H1 (cell line): ENCODE measurements around the gene PRKAB1. TPM values are rescaled to one million over a fixed set of nuclear protein-coding genes. Genes with fewer than 3 reads are reported as not detected.

Experiments used
- BACH1 ChIP-seq: IDR thresholded peaks from 2 replicates; pipeline ENCODE4 v1.6.1; 2012; ENCODE audit warnings: low read length, improper control_type of control experiment
- BCL11A ChIP-seq, 2 experiments: IDR thresholded peaks; one replicate each; pipeline ENCODE4 v1.6.1; 2011; ENCODE audit warnings: low read depth in 2 of 2, low read length in 2 of 2, mild to moderate bottlenecking in 2 of 2
- GTF2F1 ChIP-seq: IDR thresholded peaks from 2 replicates; pipeline ENCODE4 v1.6.1; 2012; ENCODE audit warnings: low read depth, low read length, improper control_type of control experiment, borderline replicate concordance
- RAD21 ChIP-seq, 2 experiments: IDR thresholded peaks in 1 of 2; conservative IDR thresholded peaks in 1 of 2; 2 replicates each; pipeline ENCODE4 v1.6.1; 2011; ENCODE audit warnings: low read depth in 2 of 2, low read length in 2 of 2, improper control_type of control experiment in 1 of 2, inconsistent platforms in 1 of 2, mild to moderate bottlenecking in 1 of 2, moderate library complexity in 1 of 2
- RFX5 ChIP-seq: IDR thresholded peaks from 2 replicates; pipeline ENCODE4 v1.6.1; 2011; ENCODE audit warnings: low read depth, low read length, improper control_type of control experiment, borderline replicate concordance
- SIRT6 ChIP-seq: IDR thresholded peaks from one replicate; pipeline ENCODE4 v1.7.1; 2012; ENCODE audit warnings: low read length, inconsistent platforms
- polyA plus RNA-seq, 7 experiments: library from polyadenylated mRNA; depleted of rRNA in 3 of 7; stranded (reverse) in 5 of 7; unstranded in 2 of 7; fragments of >200 nt in 5 of 7; fragments of 200-250 nt in 2 of 7; gene quantifications; 1 replicate in 5 of 7; 2 replicates in 1 of 7; 4 replicates in 1 of 7; pipeline versions ENCODE4 v1.2.1 to v1.2.3, GENCODE V29; 2011 to 2013; ENCODE audit warnings: missing spikeins in 2 of 7, mixed read lengths in 2 of 7
- total RNA-seq: library from RNA; stranded (reverse); fragmentation: NEBNext Ultra II Directional; extraction: Animal tissue kit (Norgen Biotek cat#: 25700); gene quantifications from 2 replicates; pipeline ENCODE4 v1.2.1, GENCODE V29; 2021
- TF ChIP-seq, protein P1 (sequence below): fragments of 300-600 bp; sonication (generic); IDR thresholded peaks from 2 replicates; pipeline ENCODE4 v1.7.1; 2012; ENCODE audit warnings: low read length, moderate library complexity, mild to moderate bottlenecking, inconsistent platforms; ENCODE audit not compliant: insufficient replicate concordance

The PRKAB1 gene
- total and polyA plus RNA-seq, 2 of the 8 experiments (the other 6 are each of a cell fraction or from before 2014, with no cell fraction given), result 24.0 to 32.1 TPM

DNA sequence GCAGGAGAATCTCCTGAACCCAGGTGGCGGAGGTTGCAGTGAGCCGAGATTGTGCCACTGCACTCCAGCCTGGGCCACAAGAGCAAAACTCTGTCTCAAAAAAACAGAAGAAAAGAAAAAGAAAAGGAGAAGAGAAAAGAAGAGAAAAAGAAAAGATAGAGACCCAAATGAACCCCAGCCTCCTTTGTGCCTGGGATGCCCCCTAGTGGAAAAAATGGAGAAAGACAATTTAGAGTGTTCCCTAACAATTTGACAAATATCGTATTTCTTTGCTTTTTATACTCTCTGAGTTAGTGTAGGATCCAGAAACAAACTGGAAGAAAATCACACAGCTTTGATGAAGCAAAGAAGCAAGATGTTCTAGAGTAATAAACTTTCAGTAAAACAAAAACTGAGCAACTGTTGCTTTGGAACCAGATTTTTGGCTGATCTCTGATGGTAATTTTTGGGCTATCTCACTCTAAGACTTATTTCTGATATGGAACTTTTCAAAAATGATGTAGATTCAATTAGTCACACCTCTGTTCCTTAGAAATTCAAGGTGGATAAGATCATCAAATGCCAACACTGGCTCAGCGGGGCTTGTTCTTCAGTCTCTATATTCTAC is 18.6 kb upstream of the PRKAB1 start (continued):
- TF ChIP-seq SIRT6 (no peak), RFX5 (no peak), BACH1 (no peak), RAD21 (IDR thresholded peaks at IDR 0.05 in 1 of 2, conservative IDR thresholded peaks at IDR 0.05 in 1 of 2; ENCODE audit: low read depth in 2 of 2, low read length in 2 of 2) (peak; percentile 72), GTF2F1 (no peak), BCL11A (IDR thresholded peaks at IDR 0.05; ENCODE audit: low read depth in 2 of 2, low read length in 2 of 2) (no peak)
- TF ChIP-seq, protein P1, sequence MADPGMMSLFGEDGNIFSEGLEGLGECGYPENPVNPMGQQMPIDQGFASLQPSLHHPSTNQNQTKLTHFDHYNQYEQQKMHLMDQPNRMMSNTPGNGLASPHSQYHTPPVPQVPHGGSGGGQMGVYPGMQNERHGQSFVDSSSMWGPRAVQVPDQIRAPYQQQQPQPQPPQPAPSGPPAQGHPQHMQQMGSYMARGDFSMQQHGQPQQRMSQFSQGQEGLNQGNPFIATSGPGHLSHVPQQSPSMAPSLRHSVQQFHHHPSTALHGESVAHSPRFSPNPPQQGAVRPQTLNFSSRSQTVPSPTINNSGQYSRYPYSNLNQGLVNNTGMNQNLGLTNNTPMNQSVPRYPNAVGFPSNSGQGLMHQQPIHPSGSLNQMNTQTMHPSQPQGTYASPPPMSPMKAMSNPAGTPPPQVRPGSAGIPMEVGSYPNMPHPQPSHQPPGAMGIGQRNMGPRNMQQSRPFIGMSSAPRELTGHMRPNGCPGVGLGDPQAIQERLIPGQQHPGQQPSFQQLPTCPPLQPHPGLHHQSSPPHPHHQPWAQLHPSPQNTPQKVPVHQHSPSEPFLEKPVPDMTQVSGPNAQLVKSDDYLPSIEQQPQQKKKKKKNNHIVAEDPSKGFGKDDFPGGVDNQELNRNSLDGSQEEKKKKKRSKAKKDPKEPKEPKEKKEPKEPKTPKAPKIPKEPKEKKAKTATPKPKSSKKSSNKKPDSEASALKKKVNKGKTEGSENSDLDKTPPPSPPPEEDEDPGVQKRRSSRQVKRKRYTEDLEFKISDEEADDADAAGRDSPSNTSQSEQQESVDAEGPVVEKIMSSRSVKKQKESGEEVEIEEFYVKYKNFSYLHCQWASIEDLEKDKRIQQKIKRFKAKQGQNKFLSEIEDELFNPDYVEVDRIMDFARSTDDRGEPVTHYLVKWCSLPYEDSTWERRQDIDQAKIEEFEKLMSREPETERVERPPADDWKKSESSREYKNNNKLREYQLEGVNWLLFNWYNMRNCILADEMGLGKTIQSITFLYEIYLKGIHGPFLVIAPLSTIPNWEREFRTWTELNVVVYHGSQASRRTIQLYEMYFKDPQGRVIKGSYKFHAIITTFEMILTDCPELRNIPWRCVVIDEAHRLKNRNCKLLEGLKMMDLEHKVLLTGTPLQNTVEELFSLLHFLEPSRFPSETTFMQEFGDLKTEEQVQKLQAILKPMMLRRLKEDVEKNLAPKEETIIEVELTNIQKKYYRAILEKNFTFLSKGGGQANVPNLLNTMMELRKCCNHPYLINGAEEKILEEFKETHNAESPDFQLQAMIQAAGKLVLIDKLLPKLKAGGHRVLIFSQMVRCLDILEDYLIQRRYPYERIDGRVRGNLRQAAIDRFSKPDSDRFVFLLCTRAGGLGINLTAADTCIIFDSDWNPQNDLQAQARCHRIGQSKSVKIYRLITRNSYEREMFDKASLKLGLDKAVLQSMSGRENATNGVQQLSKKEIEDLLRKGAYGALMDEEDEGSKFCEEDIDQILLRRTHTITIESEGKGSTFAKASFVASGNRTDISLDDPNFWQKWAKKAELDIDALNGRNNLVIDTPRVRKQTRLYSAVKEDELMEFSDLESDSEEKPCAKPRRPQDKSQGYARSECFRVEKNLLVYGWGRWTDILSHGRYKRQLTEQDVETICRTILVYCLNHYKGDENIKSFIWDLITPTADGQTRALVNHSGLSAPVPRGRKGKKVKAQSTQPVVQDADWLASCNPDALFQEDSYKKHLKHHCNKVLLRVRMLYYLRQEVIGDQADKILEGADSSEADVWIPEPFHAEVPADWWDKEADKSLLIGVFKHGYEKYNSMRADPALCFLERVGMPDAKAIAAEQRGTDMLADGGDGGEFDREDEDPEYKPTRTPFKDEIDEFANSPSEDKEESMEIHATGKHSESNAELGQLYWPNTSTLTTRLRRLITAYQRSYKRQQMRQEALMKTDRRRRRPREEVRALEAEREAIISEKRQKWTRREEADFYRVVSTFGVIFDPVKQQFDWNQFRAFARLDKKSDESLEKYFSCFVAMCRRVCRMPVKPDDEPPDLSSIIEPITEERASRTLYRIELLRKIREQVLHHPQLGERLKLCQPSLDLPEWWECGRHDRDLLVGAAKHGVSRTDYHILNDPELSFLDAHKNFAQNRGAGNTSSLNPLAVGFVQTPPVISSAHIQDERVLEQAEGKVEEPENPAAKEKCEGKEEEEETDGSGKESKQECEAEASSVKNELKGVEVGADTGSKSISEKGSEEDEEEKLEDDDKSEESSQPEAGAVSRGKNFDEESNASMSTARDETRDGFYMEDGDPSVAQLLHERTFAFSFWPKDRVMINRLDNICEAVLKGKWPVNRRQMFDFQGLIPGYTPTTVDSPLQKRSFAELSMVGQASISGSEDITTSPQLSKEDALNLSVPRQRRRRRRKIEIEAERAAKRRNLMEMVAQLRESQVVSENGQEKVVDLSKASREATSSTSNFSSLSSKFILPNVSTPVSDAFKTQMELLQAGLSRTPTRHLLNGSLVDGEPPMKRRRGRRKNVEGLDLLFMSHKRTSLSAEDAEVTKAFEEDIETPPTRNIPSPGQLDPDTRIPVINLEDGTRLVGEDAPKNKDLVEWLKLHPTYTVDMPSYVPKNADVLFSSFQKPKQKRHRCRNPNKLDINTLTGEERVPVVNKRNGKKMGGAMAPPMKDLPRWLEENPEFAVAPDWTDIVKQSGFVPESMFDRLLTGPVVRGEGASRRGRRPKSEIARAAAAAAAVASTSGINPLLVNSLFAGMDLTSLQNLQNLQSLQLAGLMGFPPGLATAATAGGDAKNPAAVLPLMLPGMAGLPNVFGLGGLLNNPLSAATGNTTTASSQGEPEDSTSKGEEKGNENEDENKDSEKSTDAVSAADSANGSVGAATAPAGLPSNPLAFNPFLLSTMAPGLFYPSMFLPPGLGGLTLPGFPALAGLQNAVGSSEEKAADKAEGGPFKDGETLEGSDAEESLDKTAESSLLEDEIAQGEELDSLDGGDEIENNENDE, result no peak
